K562 (cell line): ENCODE data around the gene ARID3A. TPM values are rescaled to one million over a fixed set of nuclear protein-coding genes. Genes with fewer than 3 reads are reported as not detected.

ENCODE experiments used
- BCOR ChIP-seq: fragments of 450-650 bp; IDR thresholded peaks from 2 replicates; pipeline ENCODE4 v1.6.1; 2016
- CTCF ChIP-seq, 3 experiments: IDR thresholded peaks in 2 of 3; conservative IDR thresholded peaks in 1 of 3; 2 replicates each; pipeline ENCODE4 v1.5.1; 2011 to 2012; ENCODE audit warnings: low read length in 3 of 3, mild to moderate bottlenecking in 3 of 3, control low read depth in 2 of 3, improper control_type of control experiment in 1 of 3, inconsistent platforms in 1 of 3, low read depth in 1 of 3, mixed read lengths in 1 of 3, moderate library complexity in 1 of 3; ENCODE audit not compliant: insufficient read depth in 2 of 3
- ELF4 ChIP-seq: fragments of 450-650 bp; formaldehyde crosslinking; IDR thresholded peaks from 2 replicates; pipeline ENCODE4 v1.4.0; 2022; ENCODE audit warnings: missing genetic modification characterization
- GTF2F1 ChIP-seq: IDR thresholded peaks from 2 replicates; pipeline ENCODE4 v1.6.1; 2011; ENCODE audit warnings: low read depth, low read length, improper control_type of control experiment
- HOXB6 ChIP-seq: fragments of 250-450 bp; sonication (Bioruptor Pico); IDR thresholded peaks from 2 replicates; pipeline ENCODE4 v1.5.1; 2022; ENCODE audit warnings: mild to moderate bottlenecking, borderline replicate concordance
- HSF4 ChIP-seq: fragments of 250-450 bp; sonication (Bioruptor Pico); IDR thresholded peaks from 2 replicates; pipeline ENCODE4 v2.1.2; 2022; ENCODE audit warnings: mild to moderate bottlenecking, moderate library complexity, borderline replicate concordance
- MAZ ChIP-seq, 2 experiments: fragments of 450-650 bp in 1 of 2; sonication (generic) in 1 of 2; formaldehyde crosslinking; IDR thresholded peaks in 1 of 2; conservative IDR thresholded peaks in 1 of 2; 2 replicates each; pipeline versions ENCODE4 v1.4.0 to v1.5.0; 2020; ENCODE audit warnings: mild to moderate bottlenecking in 1 of 2, missing genetic modification reagents in 1 of 2
- MXI1 ChIP-seq: IDR thresholded peaks from 2 replicates; pipeline ENCODE4 v1.6.1; 2011; ENCODE audit warnings: low read depth, mild to moderate bottlenecking, improper control_type of control experiment, low read length
- NR2C1 ChIP-seq, 2 experiments: fragments of 450-650 bp; IDR thresholded peaks; 2 replicates each; pipeline ENCODE4 v1.6.1; 2017; ENCODE audit warnings: mild to moderate bottlenecking in 2 of 2, antibody characterized with exemption in 1 of 2, inconsistent platforms in 1 of 2, missing compliant biosample characterization in 1 of 2, missing genetic modification characterization in 1 of 2
- PHF21A ChIP-seq: fragments of 450-650 bp; IDR thresholded peaks from 2 replicates; pipeline ENCODE4 v1.6.1; 2017; ENCODE audit warnings: low read depth, borderline replicate concordance
- RBFOX2 ChIP-seq: fragments of 200-400 bp; formaldehyde crosslinking; IDR thresholded peaks from 2 replicates; pipeline ENCODE4 v1.6.1; 2017; ENCODE audit warnings: low read depth, mild to moderate bottlenecking, low read length, moderate library complexity
- RBM39 ChIP-seq: fragments of 200-400 bp; formaldehyde crosslinking; optimal IDR thresholded peaks from 2 replicates; pipeline ENCODE3; 2018; ENCODE audit warnings: low read depth, low read length
- RHOXF2B ChIP-seq: fragments of 250-450 bp; sonication (Bioruptor Pico); conservative IDR thresholded peaks from 2 replicates; pipeline ENCODE4 v1.5.1; 2021
- SRSF1 ChIP-seq: fragments of 200-400 bp; formaldehyde crosslinking; IDR thresholded peaks from 2 replicates; pipeline ENCODE4 v1.6.1; 2017; ENCODE audit warnings: mild to moderate bottlenecking, low read depth, low read length, moderate library complexity
- TCF7L2 ChIP-seq: fragments of 150-350 bp; IDR thresholded peaks from 2 replicates; pipeline ENCODE4 v1.6.1; 2016; ENCODE audit warnings: low read depth, mild to moderate bottlenecking, low read length, moderate library complexity
- THRB ChIP-seq: fragments of 450-650 bp; formaldehyde crosslinking; conservative IDR thresholded peaks from 2 replicates; pipeline ENCODE4 v1.4.0; 2022; ENCODE audit warnings: mild to moderate bottlenecking, missing genetic modification characterization
- TSC22D4 ChIP-seq: fragments of 450-650 bp; IDR thresholded peaks from 2 replicates; pipeline ENCODE4 v1.6.1; 2016; ENCODE audit warnings: missing genetic modification characterization, missing biosample characterization, control low read depth
- ZNF282 ChIP-seq: sonication (generic); formaldehyde crosslinking; IDR thresholded peaks from 2 replicates; pipeline ENCODE4 v1.8.1; 2023; ENCODE audit warnings: missing genetic modification reagents
- ZNF561 ChIP-seq: fragments of 450-650 bp; formaldehyde crosslinking; conservative IDR thresholded peaks from 2 replicates; pipeline ENCODE4 v1.4.0; 2020; ENCODE audit warnings: mild to moderate bottlenecking, moderate library complexity
- polyA plus RNA-seq, 8 experiments: library from polyadenylated mRNA; depleted of rRNA in 4 of 8; stranded (reverse) in 5 of 8; unstranded in 3 of 8; fragments of >200 nt; fragmentation: Nextera tagmentation in 2 of 8; fragmentation: Illumina TruSeq in 1 of 8; extraction: Ambion mirVana in 2 of 8; extraction: Trizol in 1 of 8; gene quantifications; 2 replicates each; pipeline versions ENCODE4 v1.2.1 to v1.2.3, GENCODE V29; 2011 to 2014; ENCODE audit warnings: inconsistent platforms in 1 of 8, missing spikeins in 1 of 8
- total RNA-seq, 7 experiments: library from RNA; depleted of rRNA in 6 of 7; stranded (reverse); fragments of >200 nt in 6 of 7; fragmentation: Illumina TruSeq in 2 of 7; extraction: Trizol in 2 of 7; gene quantifications; 2 replicates each; pipeline versions ENCODE4 v1.2.1 to v1.2.3, GENCODE V29; 2011 to 2021; ENCODE audit warnings: low replicate concordance in 1 of 7
- TF ChIP-seq, protein P1 (sequence below): fragments of 450-650 bp; formaldehyde crosslinking; IDR thresholded peaks from 2 replicates; pipeline ENCODE4 v1.4.0; 2020; ENCODE audit warnings: mild to moderate bottlenecking, moderate library complexity

The ARID3A gene
- total and polyA plus RNA-seq, 9 of the 15 experiments (the other 6 are each of a cell fraction or from before 2014, with no cell fraction given) = 1.4 to 118 (median 31.2) TPM

GRCh38 chr19:911197-912033, 14.4 kb upstream of the ARID3A start (continued):
- TF ChIP-seq ZNF282 (no peak), RHOXF2B (CRISPR knock-in tag) (no peak), ZNF561 (CRISPR knock-in tag) (no peak), CTCF (IDR thresholded peaks at IDR 0.05 in 2 of 3, conservative IDR thresholded peaks at IDR 0.05 in 1 of 3; ENCODE audit: insufficient read depth in 2 of 3, low read depth in 1 of 3, low read length in 3 of 3) (no peak; a peak in 1 of 6 replicates), RBFOX2 (peak; percentile 82), MAZ (CRISPR knock-in tag; conservative IDR thresholded peaks at IDR 0.05 in 1 of 2, IDR thresholded peaks at IDR 0.05 in 1 of 2) (peak; percentile 18 to 60; a peak in 3 of 4 replicates), HSF4 (CRISPR knock-in tag) (no peak), SRSF1 (no peak), TSC22D4 (tag) (no peak), ELF4 (CRISPR knock-in tag) (no peak), PHF21A (no peak), GTF2F1 (no peak), RBM39 (no peak), THRB (CRISPR knock-in tag) (no peak), NR2C1 (IDR thresholded peaks at IDR 0.05) (no peak), NR2C1 (tag; IDR thresholded peaks at IDR 0.05) (no peak), TCF7L2 (no peak), BCOR (peak; percentile 95), MXI1 (no peak), HOXB6 (CRISPR knock-in tag) (no peak)
- TF ChIP-seq, protein P1, sequence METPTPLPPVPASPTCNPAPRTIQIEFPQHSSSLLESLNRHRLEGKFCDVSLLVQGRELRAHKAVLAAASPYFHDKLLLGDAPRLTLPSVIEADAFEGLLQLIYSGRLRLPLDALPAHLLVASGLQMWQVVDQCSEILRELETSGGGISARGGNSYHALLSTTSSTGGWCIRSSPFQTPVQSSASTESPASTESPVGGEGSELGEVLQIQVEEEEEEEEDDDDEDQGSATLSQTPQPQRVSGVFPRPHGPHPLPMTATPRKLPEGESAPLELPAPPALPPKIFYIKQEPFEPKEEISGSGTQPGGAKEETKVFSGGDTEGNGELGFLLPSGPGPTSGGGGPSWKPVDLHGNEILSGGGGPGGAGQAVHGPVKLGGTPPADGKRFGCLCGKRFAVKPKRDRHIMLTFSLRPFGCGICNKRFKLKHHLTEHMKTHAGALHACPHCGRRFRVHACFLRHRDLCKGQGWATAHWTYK (CRISPR knock-in tag) = peak; percentile 57; the same call in 1 of the 2 replicates
